GM12873 (cell line): ENCODE data around the gene SLC43A1.

Experiments used
- CTCF ChIP-seq: IDR thresholded peaks from 2 replicates; pipeline ENCODE4 v1.5.1; 2012; ENCODE audit warnings: low read depth, mild to moderate bottlenecking, moderate library complexity, low read length, control low read depth; ENCODE audit not compliant: insufficient read depth; ENCODE audit errors: missing control alignments

SLC43A1 gene

GRCh38 chr11:57542582-57542981 is 27.1 kb upstream of the SLC43A1 start:
- no peak for TF ChIP-seq CTCF

- no peak for TF ChIP-seq CTCF
Observed at GRCh38 chr11:57541169-57541568, 25.7 kb upstream of the SLC43A1 start.

GRCh38 chr11:57539342-57539741 is 23.8 kb upstream of the SLC43A1 start:
- TF ChIP-seq CTCF = no peak

DNA sequence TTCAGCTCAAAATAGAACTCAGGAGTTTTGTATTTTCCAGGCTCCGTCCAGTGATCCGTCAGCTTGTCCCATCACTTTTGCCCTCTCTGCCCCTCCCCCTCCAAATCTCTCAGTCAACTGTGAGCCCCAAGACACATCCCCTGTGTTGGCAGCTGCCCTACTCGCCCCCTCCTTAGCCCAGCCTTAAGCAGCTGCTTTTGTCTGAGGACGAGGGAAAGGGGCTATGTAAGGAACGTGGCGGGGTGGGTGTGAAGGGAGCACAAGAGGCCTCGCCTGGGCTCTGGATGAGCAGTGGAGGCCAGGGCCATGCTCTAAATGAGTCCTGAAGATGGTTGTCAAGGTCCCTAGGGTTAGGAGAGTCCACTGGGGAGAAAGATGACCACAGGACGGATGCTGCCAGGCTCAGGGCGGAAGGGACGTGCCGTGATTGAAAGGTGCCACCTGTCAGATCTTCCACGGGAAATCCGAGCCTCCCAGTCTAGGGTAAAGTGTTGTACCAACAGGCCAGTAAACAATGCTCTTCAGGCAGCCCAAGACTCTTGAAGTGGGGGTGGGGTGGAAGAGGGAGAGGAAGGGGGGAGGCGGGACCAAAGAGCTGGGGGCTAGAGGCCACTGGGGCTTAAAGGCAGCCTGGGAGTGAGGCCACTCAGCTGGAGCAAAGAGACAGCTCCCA is 21.6 kb upstream of the SLC43A1 start, which contains the start of gene SMTNL1:
Gene SMTNL1, plus strand, starts transcription at position 649 of the 673 bp plus-strand sequence. CDS start 5,048 bp downstream, outside the sequence.
- no peak for TF ChIP-seq CTCF

DNA sequence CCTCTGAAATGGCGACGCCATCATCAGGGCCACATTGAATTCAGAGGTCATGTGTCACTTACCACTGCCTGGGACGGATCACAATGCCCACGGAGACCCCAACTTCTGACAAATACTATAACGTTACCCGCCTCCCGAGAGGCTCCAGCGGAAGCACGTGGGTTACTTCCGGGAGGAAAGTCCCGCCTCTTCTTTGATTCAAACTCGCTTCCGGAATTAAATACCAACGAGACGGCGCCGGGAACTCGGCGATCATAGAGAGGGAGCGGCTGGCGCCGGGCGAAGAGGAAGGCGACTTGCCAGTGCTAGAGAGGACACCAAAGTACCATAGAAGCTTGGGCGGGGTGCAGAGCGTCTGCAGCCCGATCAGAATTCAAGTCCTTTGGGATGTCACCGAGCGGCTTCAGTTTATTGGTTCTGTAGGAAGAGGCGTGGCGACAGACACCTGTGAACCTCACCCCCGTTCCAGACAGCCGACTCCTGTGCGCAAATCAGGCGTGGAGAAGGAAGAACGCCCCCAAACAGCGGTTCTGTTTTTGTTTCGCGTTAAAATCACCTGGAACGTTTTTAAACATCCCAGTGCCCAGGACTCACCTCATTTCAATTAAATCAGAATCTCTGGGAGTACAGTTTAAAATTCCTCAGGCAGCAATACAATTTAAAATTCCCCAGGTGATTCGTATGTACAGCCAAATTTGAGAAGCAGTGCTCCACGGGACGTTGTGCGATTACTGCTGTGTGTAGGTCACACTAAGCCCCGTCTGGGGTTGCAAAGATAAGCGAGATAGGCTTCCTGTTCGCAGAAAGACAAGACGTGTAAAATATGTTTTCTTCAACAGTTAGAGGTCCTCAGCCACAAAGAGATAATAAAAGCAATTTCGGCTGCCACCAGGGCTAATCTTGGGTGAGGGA is 15.3 kb upstream of the SLC43A1 start, which contains the start of gene TIMM10:
Gene TIMM10, minus strand, starts transcription at position 159 of the 912 bp plus-strand sequence. CDS start 565 bp downstream, outside the sequence.
- no peak for TF ChIP-seq CTCF

- no peak for TF ChIP-seq CTCF
Observed at GRCh38 chr11:57530215-57530595, 14.7 kb upstream of the SLC43A1 start.

- no peak for TF ChIP-seq CTCF
Observed at GRCh38 chr11:57529012-57529411, 13.5 kb upstream of the SLC43A1 start.
